PC-3 (cell line): Measurements from ENCODE around the gene IKZF1.

Experiments used
- EZH2 ChIP-seq: fragments of 300-600 bp; sonication (generic); IDR thresholded peaks from one replicate; pipeline ENCODE4 v1.6.1; 2017; ENCODE audit warnings: antibody characterized with exemption, mild to moderate bottlenecking, low read length; ENCODE audit not compliant: unreplicated experiment
- TF ChIP-seq, protein P1 (sequence below): fragments of 300-600 bp; sonication (generic); conservative IDR thresholded peaks from 2 replicates; pipeline ENCODE4 v1.5.1; 2017; ENCODE audit warnings: antibody characterized with exemption, low read depth, mild to moderate bottlenecking, low read length

DNA sequence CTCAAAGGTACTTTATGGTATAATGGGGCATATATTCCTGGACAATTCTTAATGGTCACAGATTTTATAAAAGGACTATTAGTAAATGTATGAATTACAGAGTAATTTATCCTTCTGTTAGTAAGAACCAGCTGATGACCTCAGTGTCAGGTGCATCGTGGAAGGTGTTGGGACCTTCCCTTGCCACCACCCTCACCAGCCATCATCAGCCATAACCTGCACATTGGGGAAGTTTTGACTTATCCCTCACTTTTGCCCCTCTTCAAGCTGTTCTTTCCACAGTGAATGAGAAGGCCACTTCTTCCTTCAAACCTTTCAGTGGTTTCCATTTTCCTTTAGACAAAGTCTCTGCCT is 93.4 kb downstream of the IKZF1 start:
- no peak for TF ChIP-seq EZH2
- TF ChIP-seq, protein P1, sequence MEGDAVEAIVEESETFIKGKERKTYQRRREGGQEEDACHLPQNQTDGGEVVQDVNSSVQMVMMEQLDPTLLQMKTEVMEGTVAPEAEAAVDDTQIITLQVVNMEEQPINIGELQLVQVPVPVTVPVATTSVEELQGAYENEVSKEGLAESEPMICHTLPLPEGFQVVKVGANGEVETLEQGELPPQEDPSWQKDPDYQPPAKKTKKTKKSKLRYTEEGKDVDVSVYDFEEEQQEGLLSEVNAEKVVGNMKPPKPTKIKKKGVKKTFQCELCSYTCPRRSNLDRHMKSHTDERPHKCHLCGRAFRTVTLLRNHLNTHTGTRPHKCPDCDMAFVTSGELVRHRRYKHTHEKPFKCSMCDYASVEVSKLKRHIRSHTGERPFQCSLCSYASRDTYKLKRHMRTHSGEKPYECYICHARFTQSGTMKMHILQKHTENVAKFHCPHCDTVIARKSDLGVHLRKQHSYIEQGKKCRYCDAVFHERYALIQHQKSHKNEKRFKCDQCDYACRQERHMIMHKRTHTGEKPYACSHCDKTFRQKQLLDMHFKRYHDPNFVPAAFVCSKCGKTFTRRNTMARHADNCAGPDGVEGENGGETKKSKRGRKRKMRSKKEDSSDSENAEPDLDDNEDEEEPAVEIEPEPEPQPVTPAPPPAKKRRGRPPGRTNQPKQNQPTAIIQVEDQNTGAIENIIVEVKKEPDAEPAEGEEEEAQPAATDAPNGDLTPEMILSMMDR: no peak
